Lower leg skin (tissue), 3 donors: ENCODE data around the gene S100Z.
"Not testable (repeated sequence)": the region's sequence is repeated elsewhere in the genome, so short reads cannot be mapped to it uniquely, and the experiment has no call there.

ENCODE experiments used
- POLR2A ChIP-seq, 2 donors: fragments of 450-650 bp; IDR thresholded peaks; one replicate each; pipeline ENCODE4 v1.6.1; 2016 to 2017; ENCODE audit warnings: antibody characterized with exemption in 2 of 2, mild to moderate bottlenecking in 1 of 2, moderate library complexity in 1 of 2
- TF ChIP-seq, protein P1 (sequence below), 3 donors: fragments of 450-650 bp; IDR thresholded peaks; one replicate each; pipeline ENCODE4 v1.5.1; 2016; ENCODE audit warnings: antibody characterized with exemption in 3 of 3, mild to moderate bottlenecking in 3 of 3, moderate library complexity in 2 of 3

- TF ChIP-seq, protein P1, sequence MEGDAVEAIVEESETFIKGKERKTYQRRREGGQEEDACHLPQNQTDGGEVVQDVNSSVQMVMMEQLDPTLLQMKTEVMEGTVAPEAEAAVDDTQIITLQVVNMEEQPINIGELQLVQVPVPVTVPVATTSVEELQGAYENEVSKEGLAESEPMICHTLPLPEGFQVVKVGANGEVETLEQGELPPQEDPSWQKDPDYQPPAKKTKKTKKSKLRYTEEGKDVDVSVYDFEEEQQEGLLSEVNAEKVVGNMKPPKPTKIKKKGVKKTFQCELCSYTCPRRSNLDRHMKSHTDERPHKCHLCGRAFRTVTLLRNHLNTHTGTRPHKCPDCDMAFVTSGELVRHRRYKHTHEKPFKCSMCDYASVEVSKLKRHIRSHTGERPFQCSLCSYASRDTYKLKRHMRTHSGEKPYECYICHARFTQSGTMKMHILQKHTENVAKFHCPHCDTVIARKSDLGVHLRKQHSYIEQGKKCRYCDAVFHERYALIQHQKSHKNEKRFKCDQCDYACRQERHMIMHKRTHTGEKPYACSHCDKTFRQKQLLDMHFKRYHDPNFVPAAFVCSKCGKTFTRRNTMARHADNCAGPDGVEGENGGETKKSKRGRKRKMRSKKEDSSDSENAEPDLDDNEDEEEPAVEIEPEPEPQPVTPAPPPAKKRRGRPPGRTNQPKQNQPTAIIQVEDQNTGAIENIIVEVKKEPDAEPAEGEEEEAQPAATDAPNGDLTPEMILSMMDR (IDR thresholded peaks at IDR 0.05), result not testable (repeated sequence)
- TF ChIP-seq POLR2A (IDR thresholded peaks at IDR 0.05), result not testable (repeated sequence)
Observed at GRCh38 chr5:76826416-76826815, 23.4 kb upstream of the S100Z start.
